ENCODE results near the gene ACAT2. TPM values are rescaled to one million over a fixed set of nuclear protein-coding genes. Genes with fewer than 3 reads are reported as not detected.

Gene ACAT2
- total and polyA plus RNA-seq, 7 donors: 1.8 to 3.0 (median 2.3) TPM

DNA sequence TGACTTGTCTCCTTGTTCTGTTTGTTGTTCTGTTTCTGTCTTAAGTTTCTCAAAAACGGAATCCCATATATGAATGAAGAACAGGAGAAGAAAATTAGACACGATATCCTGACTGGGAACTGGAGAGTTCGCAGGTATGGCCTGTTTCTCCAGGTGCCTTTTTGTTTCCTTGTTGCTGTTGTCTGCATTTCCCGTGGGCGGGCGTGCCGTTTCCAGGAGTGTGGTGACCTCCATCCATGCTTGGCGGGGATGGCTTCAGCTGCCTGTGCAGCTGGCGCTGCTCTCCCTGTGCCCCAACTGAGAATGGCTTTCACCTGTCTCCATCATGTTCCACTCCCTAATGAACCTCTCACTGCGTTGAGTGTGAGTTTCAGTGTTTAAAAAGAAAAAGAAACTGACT, 42.7 kb downstream of the ACAT2 start:
- no peaks in the 10 kb centered on the region for H3K9me3 ChIP-seq
- DNase-seq: no peak
- H3K27me3 ChIP-seq (ENCODE audit: insufficient read depth in 3 of 3, low read length in 2 of 3): no peaks in the 10 kb centered on the region
- no peak overlapping the region for H3K27ac ChIP-seq
- H3K4me1 ChIP-seq: no peaks in the 10 kb centered on the region
- ATAC-seq: no peak
- 81 to 82% (median 82%) methylated on average over 10 of the region's 10 CpGs for WGBS, 3 donors
- intact Hi-C loops (cut with DNase I): no loop called here
- H3K4me3 ChIP-seq: no peak overlapping the region
- H3K36me3 ChIP-seq (ENCODE audit: insufficient read depth in 1 of 2, low read depth in 1 of 2): peaks cover 0 to 28% of the 10 kb centered on the region in 2 donors
- TF ChIP-seq, protein P1, sequence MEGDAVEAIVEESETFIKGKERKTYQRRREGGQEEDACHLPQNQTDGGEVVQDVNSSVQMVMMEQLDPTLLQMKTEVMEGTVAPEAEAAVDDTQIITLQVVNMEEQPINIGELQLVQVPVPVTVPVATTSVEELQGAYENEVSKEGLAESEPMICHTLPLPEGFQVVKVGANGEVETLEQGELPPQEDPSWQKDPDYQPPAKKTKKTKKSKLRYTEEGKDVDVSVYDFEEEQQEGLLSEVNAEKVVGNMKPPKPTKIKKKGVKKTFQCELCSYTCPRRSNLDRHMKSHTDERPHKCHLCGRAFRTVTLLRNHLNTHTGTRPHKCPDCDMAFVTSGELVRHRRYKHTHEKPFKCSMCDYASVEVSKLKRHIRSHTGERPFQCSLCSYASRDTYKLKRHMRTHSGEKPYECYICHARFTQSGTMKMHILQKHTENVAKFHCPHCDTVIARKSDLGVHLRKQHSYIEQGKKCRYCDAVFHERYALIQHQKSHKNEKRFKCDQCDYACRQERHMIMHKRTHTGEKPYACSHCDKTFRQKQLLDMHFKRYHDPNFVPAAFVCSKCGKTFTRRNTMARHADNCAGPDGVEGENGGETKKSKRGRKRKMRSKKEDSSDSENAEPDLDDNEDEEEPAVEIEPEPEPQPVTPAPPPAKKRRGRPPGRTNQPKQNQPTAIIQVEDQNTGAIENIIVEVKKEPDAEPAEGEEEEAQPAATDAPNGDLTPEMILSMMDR (IDR thresholded peaks at IDR 0.05): no peak

DNA sequence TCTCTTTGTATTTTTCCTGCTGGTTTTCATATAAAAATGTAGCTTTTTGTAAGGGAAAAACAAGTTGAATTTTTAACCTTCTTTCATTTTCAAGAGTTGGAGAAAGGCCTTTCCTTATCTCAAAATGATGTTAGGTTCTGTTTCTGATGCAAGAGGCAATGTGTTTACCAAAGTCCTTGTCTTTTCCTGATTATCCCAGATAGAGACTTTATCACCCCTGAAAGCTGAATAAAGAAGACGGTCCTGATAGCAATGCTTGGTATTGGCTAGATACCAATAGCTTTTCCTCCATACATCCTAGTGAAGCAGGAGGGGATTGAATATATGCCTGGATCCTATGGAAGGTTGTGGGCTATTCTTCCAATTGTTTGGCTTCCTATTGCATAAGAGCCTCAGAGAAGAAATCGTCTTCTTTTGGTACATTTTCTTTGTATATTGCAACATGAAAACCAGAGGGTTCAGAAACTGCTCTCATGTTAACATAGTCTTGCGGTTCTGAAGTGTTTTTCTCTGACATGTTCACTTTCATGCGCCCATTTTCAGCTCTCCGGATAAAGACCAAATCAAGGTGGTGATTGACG, 43.7 kb downstream of the ACAT2 start:
- Histone ChIP-seq H3K36me3 (ENCODE audit: insufficient read depth in 1 of 2, low read depth in 1 of 2) (peaks cover 0 to 25% of the 10 kb centered on the region in 2 donors), H3K4me3 (no peak overlapping the region), H3K27ac (no peak overlapping the region), H3K9me3 (no peaks in the 10 kb centered on the region), H3K4me1 (no peaks in the 10 kb centered on the region), H3K27me3 (ENCODE audit: insufficient read depth in 3 of 3, low read length in 2 of 3) (no peaks in the 10 kb centered on the region)
- 92 to 94% (median 93%) methylated on average over 6 of the region's 6 CpGs for WGBS, 3 donors
- DNase-seq: no peak
- ATAC-seq: no peak
- TF ChIP-seq, protein P1 (IDR thresholded peaks at IDR 0.05): no peak
- intact Hi-C loops (cut with DNase I): no loop called here

DNA sequence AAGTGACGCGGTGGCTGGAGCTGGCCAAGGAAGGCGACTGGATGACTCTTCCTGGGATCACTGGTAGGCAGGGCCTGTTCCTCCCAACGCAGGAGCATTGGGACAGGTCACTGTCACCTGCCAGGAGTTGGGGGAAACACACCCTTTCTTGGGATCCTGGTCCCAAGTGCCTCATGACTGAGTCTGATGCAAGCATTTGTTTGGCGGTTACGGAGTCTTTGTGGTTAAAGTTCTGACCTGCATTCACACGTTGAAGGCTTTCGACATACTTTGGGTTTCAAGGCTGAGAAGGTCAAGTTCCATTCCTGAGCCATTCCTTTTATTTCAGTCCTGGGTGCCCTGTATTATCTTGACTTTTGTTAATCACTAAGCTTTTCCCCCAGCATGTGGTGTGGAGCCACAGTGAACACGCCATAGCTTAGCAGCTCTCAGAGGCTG, 44.2 kb downstream of the ACAT2 start:
- 89 to 92% (median 90%) methylated on average over 9 of the region's 9 CpGs for WGBS, 3 donors

DNA sequence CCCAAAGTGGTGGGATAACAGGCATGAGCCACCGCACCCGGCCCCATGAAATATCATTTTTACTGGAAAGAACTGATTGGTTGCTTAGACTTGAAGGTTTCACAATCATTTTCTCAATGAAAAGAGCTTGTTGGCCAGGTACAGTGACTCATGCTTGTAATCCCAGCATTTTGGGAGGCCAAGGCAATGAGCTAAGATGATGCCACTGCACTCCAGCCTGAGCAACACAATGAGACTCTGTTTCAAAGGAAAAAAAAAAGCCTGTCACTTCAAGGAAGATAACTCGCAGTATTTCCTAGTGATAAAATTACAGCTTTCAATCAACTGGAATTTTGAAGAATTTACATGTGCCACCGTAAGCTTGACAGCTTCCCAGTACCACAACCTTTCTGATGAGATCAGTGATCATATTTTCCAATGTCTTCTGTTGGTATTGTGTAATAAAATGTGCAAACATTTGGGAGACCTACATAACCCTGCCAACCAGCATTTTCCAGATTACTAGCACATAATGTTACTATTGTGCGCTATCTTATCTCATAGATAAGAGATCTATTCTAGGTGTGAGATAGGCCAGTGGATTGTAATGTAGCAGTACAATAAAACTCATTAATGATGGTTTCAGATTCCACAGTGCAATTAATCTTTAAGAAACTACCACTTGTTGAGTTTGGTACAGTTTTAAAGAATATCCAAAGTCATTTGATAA, 45.5 kb downstream of the ACAT2 start:
- WGBS, 3 donors: 91 to 97% (median 93%) methylated on average over 5 of the region's 5 CpGs
- Histone ChIP-seq H3K9me3 (no peaks in the 10 kb centered on the region), H3K36me3 (ENCODE audit: insufficient read depth in 1 of 2, low read depth in 1 of 2) (peaks cover 0 to 25% of the 10 kb centered on the region in 2 donors), H3K27ac (no peak overlapping the region), H3K27me3 (ENCODE audit: insufficient read depth in 3 of 3, low read length in 2 of 3) (no peaks in the 10 kb centered on the region), H3K4me3 (no peak overlapping the region), H3K4me1 (no peaks in the 10 kb centered on the region)
- intact Hi-C loops (cut with DNase I): no loop called here
- DNase-seq (no peak), ATAC-seq (no peak)
- TF ChIP-seq, protein P1 (IDR thresholded peaks at IDR 0.05): no peak

More for the DNA sequence above, 44.2 kb downstream of the ACAT2 start:
- H3K27ac ChIP-seq: no peak overlapping the region
- ATAC-seq: no peak
- no peaks in the 10 kb centered on the region for H3K9me3 ChIP-seq
- peaks cover 0 to 25% of the 10 kb centered on the region in 2 donors for H3K36me3 ChIP-seq (ENCODE audit: insufficient read depth in 1 of 2, low read depth in 1 of 2)
- intact Hi-C loops (cut with DNase I): no loop called here
- DNase-seq: no peak
- H3K4me1 ChIP-seq: no peaks in the 10 kb centered on the region
- no peaks in the 10 kb centered on the region for H3K27me3 ChIP-seq (ENCODE audit: insufficient read depth in 3 of 3, low read length in 2 of 3)
- TF ChIP-seq, protein P1 (IDR thresholded peaks at IDR 0.05): no peak
- no peak overlapping the region for H3K4me3 ChIP-seq

Data from psoas muscle (tissue), 8 donors.